Measurements from ENCODE around the gene MZT1. TPM values are rescaled to one million over a fixed set of nuclear protein-coding genes. Genes with fewer than 3 reads are reported as not detected.

The MZT1 gene
- total RNA-seq, 1 donor from 2014 or later = 11.4 TPM

GRCh38 chr13:72692884-72693514 lies 34.4 kb downstream of the MZT1 start:
- DNase-seq (ENCODE audit: low spot score) = no peak
- Mint-ChIP-seq H3K27ac (ENCODE audit: unreplicated experiment) (no peak overlapping the region), H3K36me3 (ENCODE audit: low read depth, unreplicated experiment) (no peaks in the 10 kb centered on the region), H3K9me3 (ENCODE audit: unreplicated experiment) (no peaks in the 10 kb centered on the region), H3K4me1 (ENCODE audit: unreplicated experiment) (peaks cover 3% of the 10 kb centered on the region), H3K27me3 (ENCODE audit: unreplicated experiment) (peaks cover 7% of the 10 kb centered on the region), H3K4me3 (ENCODE audit: unreplicated experiment) (no peak overlapping the region)
- no peak for TF ChIP-seq CTCF (IDR thresholded peaks at IDR 0.05; ENCODE audit: unreplicated experiment)

- peaks cover 8% of the 10 kb centered on the region for H3K27me3 Mint-ChIP-seq (ENCODE audit: unreplicated experiment)
- H3K9me3 Mint-ChIP-seq (ENCODE audit: unreplicated experiment) = no peaks in the 10 kb centered on the region
- no peak for DNase-seq (ENCODE audit: low spot score)
- H3K36me3 Mint-ChIP-seq (ENCODE audit: low read depth, unreplicated experiment) = no peaks in the 10 kb centered on the region
- no peak overlapping the region for H3K27ac Mint-ChIP-seq (ENCODE audit: unreplicated experiment)
- H3K4me1 Mint-ChIP-seq (ENCODE audit: unreplicated experiment) = no peaks in the 10 kb centered on the region
- no peak overlapping the region for H3K4me3 Mint-ChIP-seq (ENCODE audit: unreplicated experiment)
- TF ChIP-seq CTCF (IDR thresholded peaks at IDR 0.05; ENCODE audit: unreplicated experiment) = no peak
Measured at GRCh38 chr13:72689181-72689696, 38.2 kb downstream of the MZT1 start.

DNA sequence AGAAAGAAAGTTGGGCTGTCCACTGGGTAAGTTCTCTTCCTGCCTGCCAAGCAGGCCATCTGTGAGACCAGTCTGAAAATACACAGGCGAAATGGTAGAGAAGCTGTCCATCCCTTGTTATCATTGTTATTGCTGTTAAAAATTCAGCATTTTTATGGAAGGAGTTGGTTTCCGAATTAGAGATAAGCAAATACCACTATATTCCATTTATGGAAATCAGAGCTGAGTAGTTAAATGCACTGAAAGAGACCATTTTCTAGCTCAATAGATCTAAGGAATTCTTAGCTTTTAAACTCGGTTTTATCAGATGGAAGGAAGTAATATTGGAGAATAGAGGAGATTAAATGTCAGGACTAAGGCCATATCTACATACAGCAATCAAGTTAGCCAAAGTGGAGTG lies 40.7 kb downstream of the MZT1 start:
- no peak overlapping the region for H3K27ac Mint-ChIP-seq (ENCODE audit: unreplicated experiment)
- no peak for DNase-seq (ENCODE audit: low spot score)
- no peaks in the 10 kb centered on the region for H3K9me3 Mint-ChIP-seq (ENCODE audit: unreplicated experiment)
- peaks cover 8% of the 10 kb centered on the region for H3K27me3 Mint-ChIP-seq (ENCODE audit: unreplicated experiment)
- no peak overlapping the region for H3K4me3 Mint-ChIP-seq (ENCODE audit: unreplicated experiment)
- H3K4me1 Mint-ChIP-seq (ENCODE audit: unreplicated experiment) = no peaks in the 10 kb centered on the region
- no peak for TF ChIP-seq CTCF (IDR thresholded peaks at IDR 0.05; ENCODE audit: unreplicated experiment)
- H3K36me3 Mint-ChIP-seq (ENCODE audit: low read depth, unreplicated experiment) = no peaks in the 10 kb centered on the region

DNA sequence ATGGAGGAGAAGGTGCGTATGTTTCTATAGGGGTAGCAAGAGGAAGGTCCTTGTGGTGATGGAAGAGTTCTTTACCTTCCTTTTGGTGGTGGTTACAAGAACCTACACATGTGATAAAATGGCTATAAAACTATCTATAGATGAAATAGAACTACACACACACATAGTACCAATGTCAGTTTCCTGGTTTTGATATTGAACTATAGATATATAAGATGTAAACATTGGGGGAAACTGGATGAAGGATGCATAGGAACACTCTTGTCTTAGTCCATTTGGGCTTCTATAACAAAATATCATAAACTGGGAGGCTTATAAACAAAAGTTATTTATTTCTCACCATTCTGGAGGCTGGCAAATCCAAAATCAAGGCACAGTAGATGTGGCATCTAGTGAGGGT lies 47.1 kb downstream of the MZT1 start:
- Mint-ChIP-seq H3K4me3 (ENCODE audit: unreplicated experiment) (no peak overlapping the region), H3K9me3 (ENCODE audit: unreplicated experiment) (no peaks in the 10 kb centered on the region), H3K27ac (ENCODE audit: unreplicated experiment) (no peak overlapping the region), H3K36me3 (ENCODE audit: low read depth, unreplicated experiment) (no peaks in the 10 kb centered on the region), H3K4me1 (ENCODE audit: unreplicated experiment) (no peaks in the 10 kb centered on the region), H3K27me3 (ENCODE audit: unreplicated experiment) (no peaks in the 10 kb centered on the region)
- no peak for DNase-seq (ENCODE audit: low spot score)
- TF ChIP-seq CTCF (IDR thresholded peaks at IDR 0.05; ENCODE audit: unreplicated experiment) = no peak

DNA sequence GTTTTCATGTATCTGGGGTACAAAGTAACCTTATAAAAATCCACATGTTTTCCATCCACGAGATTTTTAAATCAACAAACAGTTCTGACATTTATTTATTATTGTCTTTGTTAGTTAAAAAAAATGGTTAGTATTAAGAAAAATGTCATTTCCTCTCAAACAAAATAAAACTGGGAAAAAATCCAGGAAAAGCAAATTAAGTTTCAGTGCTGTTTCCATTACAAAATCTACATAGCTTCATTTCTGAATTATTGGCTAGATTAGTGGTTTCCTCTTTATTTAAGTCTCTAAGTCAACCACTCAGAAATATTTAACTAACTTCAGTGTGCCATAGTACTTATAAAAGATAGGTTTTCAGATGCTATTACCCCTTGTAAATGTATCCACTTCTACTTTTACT lies 49.1 kb downstream of the MZT1 start:
- H3K4me1 Mint-ChIP-seq (ENCODE audit: unreplicated experiment) = no peaks in the 10 kb centered on the region
- DNase-seq (ENCODE audit: low spot score) = no peak
- H3K36me3 Mint-ChIP-seq (ENCODE audit: low read depth, unreplicated experiment) = no peaks in the 10 kb centered on the region
- no peak overlapping the region for H3K4me3 Mint-ChIP-seq (ENCODE audit: unreplicated experiment)
- no peaks in the 10 kb centered on the region for H3K27me3 Mint-ChIP-seq (ENCODE audit: unreplicated experiment)
- no peak for TF ChIP-seq CTCF (IDR thresholded peaks at IDR 0.05; ENCODE audit: unreplicated experiment)
- no peak overlapping the region for H3K27ac Mint-ChIP-seq (ENCODE audit: unreplicated experiment)
- no peaks in the 10 kb centered on the region for H3K9me3 Mint-ChIP-seq (ENCODE audit: unreplicated experiment)
